ENCODE measurements around the gene R3HDM2. TPM values are rescaled to one million over a fixed set of nuclear protein-coding genes. Genes with fewer than 3 reads are reported as not detected.
A peak's percentile ranks its signal among the peaks of the same experiment; 100 is the strongest.

R3HDM2 gene
- total and polyA plus RNA-seq, 4 donors: 18.1 to 60.7 (median 30.6) TPM

- no peak overlapping the region for H3K27ac ChIP-seq (ENCODE audit: low read depth in 1 of 2, low read length in 1 of 2)
- peak overlapping the region in 1 of 2 donors; percentile 81 for H3K9ac ChIP-seq (ENCODE audit: insufficient read depth in 1 of 2, low read length in 2 of 2)
- peak; percentile 77 for TF ChIP-seq CTCF (IDR thresholded peaks at IDR 0.05; ENCODE audit: control extremely low read depth, extremely low read depth)
- 0% methylated on average over 28 of the region's 28 CpGs for WGBS, 2 donors
- peak; percentile 78 for ATAC-seq (ENCODE audit: insufficient read depth, low FRiP score)
- H3K9me3 ChIP-seq (ENCODE audit: control insufficient read depth in 4 of 4, insufficient read depth in 3 of 4, low read length in 3 of 4): no peaks in the 10 kb centered on the region
- peaks cover 0 to 10% (median 0%) of the 10 kb centered on the region in 3 donors for H3K27me3 ChIP-seq (ENCODE audit: control insufficient read depth in 3 of 3, insufficient read depth in 3 of 3, low read length in 2 of 3)
- peak overlapping the region; percentile 48 for H3K4me3 ChIP-seq
- DNase-seq: peak; percentile 93 to 95 (median 93)
- peaks cover 0 to 15% (median 6%) of the 10 kb centered on the region in 5 donors for H3K4me1 ChIP-seq (ENCODE audit: control insufficient read depth in 5 of 5, insufficient read depth in 5 of 5, low read length in 5 of 5)
- peaks cover 0 to 21% (median 10%) of the 10 kb centered on the region in 4 donors for H3K36me3 ChIP-seq (ENCODE audit: control insufficient read depth in 4 of 4, insufficient read depth in 4 of 4, low read length in 4 of 4)
Observed at GRCh38 chr12:57462251-57462911, 31.5 kb upstream of the R3HDM2 start.

- 0 to 1% methylated on average over 7 to 9 of the region's 9 CpGs for WGBS, 2 donors
- Histone ChIP-seq H3K9me3 (ENCODE audit: control insufficient read depth in 4 of 4, insufficient read depth in 3 of 4, low read length in 3 of 4) (no peaks in the 10 kb centered on the region), H3K4me1 (ENCODE audit: control insufficient read depth in 5 of 5, insufficient read depth in 5 of 5, low read length in 5 of 5) (peaks cover 0 to 15% (median 6%) of the 10 kb centered on the region in 5 donors), H3K36me3 (ENCODE audit: control insufficient read depth in 4 of 4, insufficient read depth in 4 of 4, low read length in 4 of 4) (peaks cover 0 to 20% (median 8%) of the 10 kb centered on the region in 4 donors), H3K27me3 (ENCODE audit: control insufficient read depth in 3 of 3, insufficient read depth in 3 of 3, low read length in 2 of 3) (peaks cover 0 to 10% (median 0%) of the 10 kb centered on the region in 3 donors), H3K9ac (ENCODE audit: insufficient read depth in 1 of 2, low read length in 2 of 2) (peak overlapping the region in 1 of 2 donors; percentile 94), H3K4me3 (peak overlapping the region; percentile 48), H3K27ac (ENCODE audit: low read depth in 1 of 2, low read length in 1 of 2) (no peak overlapping the region)
- DNase-seq: peak in 1 of 3 donors; percentile 85
- TF ChIP-seq CTCF (IDR thresholded peaks at IDR 0.05; ENCODE audit: control extremely low read depth, extremely low read depth): no peak
- ATAC-seq (ENCODE audit: insufficient read depth, low FRiP score): no peak
Observed at GRCh38 chr12:57461917-57462250, 31.0 kb upstream of the R3HDM2 start.

GRCh38 chr12:57461276-57461916 lies 30.6 kb upstream of the R3HDM2 start:
- ATAC-seq (ENCODE audit: insufficient read depth, low FRiP score) (no peak), DNase-seq (peak; percentile 95 to 96 (median 95))
- no peak for TF ChIP-seq CTCF (IDR thresholded peaks at IDR 0.05; ENCODE audit: control extremely low read depth, extremely low read depth)
- no peaks in the 10 kb centered on the region for H3K9me3 ChIP-seq (ENCODE audit: control insufficient read depth in 4 of 4, insufficient read depth in 3 of 4, low read length in 3 of 4)
- peaks cover 0 to 10% (median 0%) of the 10 kb centered on the region in 3 donors for H3K27me3 ChIP-seq (ENCODE audit: control insufficient read depth in 3 of 3, insufficient read depth in 3 of 3, low read length in 2 of 3)
- peak overlapping the region; percentile 48 for H3K4me3 ChIP-seq
- peaks cover 0 to 20% (median 6%) of the 10 kb centered on the region in 4 donors for H3K36me3 ChIP-seq (ENCODE audit: control insufficient read depth in 4 of 4, insufficient read depth in 4 of 4, low read length in 4 of 4)
- H3K27ac ChIP-seq (ENCODE audit: low read depth in 1 of 2, low read length in 1 of 2): no peak overlapping the region
- 1% methylated on average over 25 to 32 of the region's 32 CpGs for WGBS, 2 donors
- peak overlapping the region in 1 of 2 donors; percentile 94 for H3K9ac ChIP-seq (ENCODE audit: insufficient read depth in 1 of 2, low read length in 2 of 2)
- H3K4me1 ChIP-seq (ENCODE audit: control insufficient read depth in 5 of 5, insufficient read depth in 5 of 5, low read length in 5 of 5): peaks cover 0 to 15% (median 6%) of the 10 kb centered on the region in 5 donors

Data from lung (tissue), 12 donors.